ENCODE results near the gene CDH13. TPM values are rescaled to one million over a fixed set of nuclear protein-coding genes. Genes with fewer than 3 reads are reported as not detected.

The CDH13 gene
- total RNA-seq, 1 donor from 2014 or later, result 161 TPM

DNA sequence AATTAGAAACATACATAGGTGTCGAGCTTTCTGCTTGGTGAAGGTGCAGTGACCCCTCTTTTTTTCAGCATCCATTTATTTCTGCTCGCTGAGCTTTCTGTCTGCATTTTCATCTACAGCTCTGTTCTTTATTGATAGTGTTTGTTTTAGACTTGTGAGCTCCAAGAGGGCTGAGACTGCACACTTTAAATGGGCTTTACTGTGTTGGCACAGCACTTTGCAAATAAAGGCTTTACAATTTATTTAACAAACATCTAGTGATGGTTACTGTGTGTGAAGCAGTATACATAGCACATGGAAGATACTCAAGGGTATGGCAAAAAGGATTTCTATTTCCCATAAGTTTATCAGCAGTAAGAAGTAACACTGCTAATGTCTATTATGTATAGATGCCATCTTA, 617.3 kb downstream of the CDH13 start:
- TF ChIP-seq CTCF (IDR thresholded peaks at IDR 0.05; ENCODE audit: borderline replicate concordance), result no peak
- Histone ChIP-seq H3K4me1 (peaks cover 16% of the 10 kb centered on the region), H3K36me3 (no peaks in the 10 kb centered on the region), H3K27ac (replicated peaks) (no peak overlapping the region), H3K27me3 (ENCODE audit: low read depth) (no peaks in the 10 kb centered on the region), H3K4me3 (no peak overlapping the region), H3K9me3 (replicated peaks) (no peaks in the 10 kb centered on the region)
- intact Hi-C loops (cut with micrococcal nuclease), result no loop called here
- no peak for DNase-seq

DNA sequence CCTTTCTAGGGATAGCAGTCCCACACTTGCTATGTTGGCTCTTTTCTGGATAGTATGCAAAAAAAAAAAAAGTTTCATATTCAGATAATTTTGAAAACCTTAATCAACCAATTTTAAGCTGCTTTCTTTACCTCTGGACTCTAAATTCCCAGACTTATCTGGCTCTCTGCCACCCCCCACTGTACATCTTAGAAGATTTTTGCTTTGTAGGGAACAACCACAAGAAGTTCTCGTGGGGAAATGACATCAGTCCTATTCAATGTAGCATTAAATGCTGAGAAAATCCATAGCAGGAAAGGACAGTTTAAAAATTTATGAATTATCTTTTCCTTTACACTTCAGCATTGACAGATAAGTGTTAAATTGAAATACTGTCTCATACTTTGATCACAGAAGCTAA, 618.3 kb downstream of the CDH13 start:
- no peak for TF ChIP-seq CTCF (IDR thresholded peaks at IDR 0.05; ENCODE audit: borderline replicate concordance)
- H3K4me1 ChIP-seq, result peaks cover 26% of the 10 kb centered on the region
- H3K27ac ChIP-seq (replicated peaks), result no peak overlapping the region
- no peaks in the 10 kb centered on the region for H3K36me3 ChIP-seq
- H3K27me3 ChIP-seq (ENCODE audit: low read depth), result no peaks in the 10 kb centered on the region
- H3K9me3 ChIP-seq (replicated peaks), result no peaks in the 10 kb centered on the region
- intact Hi-C loops (cut with micrococcal nuclease), result no loop called here
- H3K4me3 ChIP-seq, result no peak overlapping the region
- DNase-seq, result no peak

- Histone ChIP-seq H3K36me3 (no peaks in the 10 kb centered on the region), H3K4me1 (peaks cover 34% of the 10 kb centered on the region), H3K27ac (replicated peaks) (peak overlapping the region; percentile 75), H3K4me3 (no peak overlapping the region), H3K9me3 (replicated peaks) (no peaks in the 10 kb centered on the region), H3K27me3 (ENCODE audit: low read depth) (no peaks in the 10 kb centered on the region)
- DNase-seq, result no peak
- TF ChIP-seq CTCF (IDR thresholded peaks at IDR 0.05; ENCODE audit: borderline replicate concordance), result no peak
- intact Hi-C loops (cut with micrococcal nuclease), result no loop called here
Measured at GRCh38 chr16:83247767-83248372, 621.1 kb downstream of the CDH13 start.

GRCh38 chr16:83248735-83249463, 622.1 kb downstream of the CDH13 start:
- intact Hi-C loops (cut with micrococcal nuclease), result no loop called here
- no peaks in the 10 kb centered on the region for H3K9me3 ChIP-seq (replicated peaks)
- no peak for DNase-seq
- H3K4me1 ChIP-seq, result peaks cover 40% of the 10 kb centered on the region
- H3K27me3 ChIP-seq (ENCODE audit: low read depth), result no peaks in the 10 kb centered on the region
- peak overlapping the region; percentile 75 for H3K27ac ChIP-seq (replicated peaks)
- H3K4me3 ChIP-seq, result peak overlapping the region; percentile 6
- no peaks in the 10 kb centered on the region for H3K36me3 ChIP-seq
- TF ChIP-seq CTCF (IDR thresholded peaks at IDR 0.05; ENCODE audit: borderline replicate concordance), result no peak

- intact Hi-C loops (cut with micrococcal nuclease), result no loop called here
- no peaks in the 10 kb centered on the region for H3K36me3 ChIP-seq
- peaks cover 28% of the 10 kb centered on the region for H3K4me1 ChIP-seq
Measured at GRCh38 chr16:83253521-83253920, 626.8 kb downstream of the CDH13 start.

More at GRCh38 chr16:83253521-83253920, 626.8 kb downstream of the CDH13 start:
- Histone ChIP-seq H3K9me3 (replicated peaks) (no peaks in the 10 kb centered on the region), H3K27ac (replicated peaks) (no peak overlapping the region), H3K4me3 (no peak overlapping the region), H3K27me3 (ENCODE audit: low read depth) (no peaks in the 10 kb centered on the region)
- no peak for DNase-seq
- no peak for TF ChIP-seq CTCF (IDR thresholded peaks at IDR 0.05; ENCODE audit: borderline replicate concordance)

Data from left ventricle myocardium inferior (tissue), 1 donor.